Parathyroid adenoma (tissue), 2 donors: ENCODE measurements around the gene PRKACA.
"Not testable (repeated sequence)": the region's sequence is repeated elsewhere in the genome, so short reads cannot be mapped to it uniquely, and the experiment has no call there.

Source experiments
- H2AFZ ChIP-seq: fragments of 300-600 bp; sonication (generic); one replicate; pipeline ENCODE4 v1.7.0; 2017; ENCODE audit warnings: antibody characterized with exemption, mild to moderate bottlenecking
- H3K27ac ChIP-seq: fragments of 300-600 bp; sonication (generic); one replicate; pipeline ENCODE4 v1.7.0; 2017
- H3K27me3 ChIP-seq: fragments of 300-600 bp; sonication (generic); one replicate; pipeline ENCODE4 v1.7.0; 2017; ENCODE audit warnings: low read length; ENCODE audit not compliant: control insufficient read depth, insufficient read depth
- H3K36me3 ChIP-seq: fragments of 300-600 bp; sonication (generic); one replicate; pipeline ENCODE4 v1.7.0; 2017; ENCODE audit warnings: low read length; ENCODE audit not compliant: control insufficient read depth, insufficient read depth
- H3K4me1 ChIP-seq: fragments of 300-600 bp; sonication (generic); one replicate; pipeline ENCODE4 v1.7.0; 2017; ENCODE audit warnings: control low read depth
- H3K4me2 ChIP-seq: fragments of 300-600 bp; sonication (generic); one replicate; pipeline ENCODE4 v1.7.0; 2017; ENCODE audit warnings: low read length
- H3K4me3 ChIP-seq: fragments of 300-600 bp; sonication (generic); one replicate; pipeline ENCODE4 v1.7.0; 2017; ENCODE audit warnings: low read depth, low read length
- H3K79me2 ChIP-seq: fragments of 300-600 bp; sonication (generic); one replicate; pipeline ENCODE4 v1.7.0; 2017; ENCODE audit warnings: control low read depth
- H3K9ac ChIP-seq: fragments of 300-600 bp; sonication (generic); one replicate; pipeline ENCODE4 v1.7.0; 2017; ENCODE audit warnings: mild to moderate bottlenecking
- H3K9me3 ChIP-seq: fragments of 300-600 bp; sonication (generic); one replicate; pipeline ENCODE4 v1.7.0; 2017; ENCODE audit warnings: low read length; ENCODE audit not compliant: control insufficient read depth
- TF ChIP-seq, protein P1 (sequence below): fragments of 300-600 bp; sonication (generic); IDR thresholded peaks from one replicate; pipeline ENCODE4 v1.7.0; 2017; ENCODE audit warnings: antibody characterized with exemption, mild to moderate bottlenecking
- donor health status: primary hyperparathyroidism.

The PRKACA gene

DNA sequence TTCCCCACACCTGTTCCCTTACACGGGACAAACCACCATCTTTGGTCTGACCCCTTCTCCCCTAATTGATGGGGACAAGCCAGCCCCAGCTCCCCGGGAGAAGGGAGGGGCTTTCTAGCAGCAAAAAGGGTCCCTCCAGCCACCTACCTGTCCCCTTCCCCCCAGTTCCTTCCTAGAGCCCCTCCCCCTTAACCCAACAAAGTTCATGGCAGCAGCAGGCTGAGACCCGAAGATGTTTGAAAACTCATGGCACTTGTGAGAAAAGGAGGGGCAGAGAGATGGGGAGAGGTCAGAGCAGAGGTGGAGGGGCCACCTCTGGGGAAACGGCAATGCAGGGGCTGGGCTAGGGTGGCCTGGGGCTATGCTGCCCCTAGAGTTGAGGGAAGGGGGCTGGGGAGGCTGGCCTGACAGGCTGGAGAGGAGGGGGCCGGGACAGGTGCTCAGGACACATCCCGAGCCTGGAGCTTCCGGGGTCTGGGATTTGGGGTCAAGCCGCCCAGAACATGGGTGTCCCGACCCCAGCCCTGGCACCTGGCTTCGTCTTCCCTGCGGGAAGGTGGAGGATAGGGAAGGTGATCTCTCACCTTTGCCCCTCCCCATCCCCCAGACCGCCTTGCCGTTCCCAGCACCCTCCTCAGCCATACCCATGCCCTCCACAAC, 31.3 kb upstream of the PRKACA start:
- no peak overlapping the region for H3K4me2 ChIP-seq
- peak overlapping the region; percentile 68 for H2AFZ ChIP-seq
- H3K9me3 ChIP-seq = no peaks in the 10 kb centered on the region
- H3K27me3 ChIP-seq = no peaks in the 10 kb centered on the region
- H3K4me3 ChIP-seq = no peak overlapping the region
- H3K9ac ChIP-seq = no peak overlapping the region
- H3K4me1 ChIP-seq = peaks cover 12% of the 10 kb centered on the region
- no peaks in the 10 kb centered on the region for H3K79me2 ChIP-seq
- H3K36me3 ChIP-seq = no peaks in the 10 kb centered on the region
- TF ChIP-seq, protein P1, sequence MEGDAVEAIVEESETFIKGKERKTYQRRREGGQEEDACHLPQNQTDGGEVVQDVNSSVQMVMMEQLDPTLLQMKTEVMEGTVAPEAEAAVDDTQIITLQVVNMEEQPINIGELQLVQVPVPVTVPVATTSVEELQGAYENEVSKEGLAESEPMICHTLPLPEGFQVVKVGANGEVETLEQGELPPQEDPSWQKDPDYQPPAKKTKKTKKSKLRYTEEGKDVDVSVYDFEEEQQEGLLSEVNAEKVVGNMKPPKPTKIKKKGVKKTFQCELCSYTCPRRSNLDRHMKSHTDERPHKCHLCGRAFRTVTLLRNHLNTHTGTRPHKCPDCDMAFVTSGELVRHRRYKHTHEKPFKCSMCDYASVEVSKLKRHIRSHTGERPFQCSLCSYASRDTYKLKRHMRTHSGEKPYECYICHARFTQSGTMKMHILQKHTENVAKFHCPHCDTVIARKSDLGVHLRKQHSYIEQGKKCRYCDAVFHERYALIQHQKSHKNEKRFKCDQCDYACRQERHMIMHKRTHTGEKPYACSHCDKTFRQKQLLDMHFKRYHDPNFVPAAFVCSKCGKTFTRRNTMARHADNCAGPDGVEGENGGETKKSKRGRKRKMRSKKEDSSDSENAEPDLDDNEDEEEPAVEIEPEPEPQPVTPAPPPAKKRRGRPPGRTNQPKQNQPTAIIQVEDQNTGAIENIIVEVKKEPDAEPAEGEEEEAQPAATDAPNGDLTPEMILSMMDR = no peak
- H3K27ac ChIP-seq = peak overlapping the region; percentile 47

DNA sequence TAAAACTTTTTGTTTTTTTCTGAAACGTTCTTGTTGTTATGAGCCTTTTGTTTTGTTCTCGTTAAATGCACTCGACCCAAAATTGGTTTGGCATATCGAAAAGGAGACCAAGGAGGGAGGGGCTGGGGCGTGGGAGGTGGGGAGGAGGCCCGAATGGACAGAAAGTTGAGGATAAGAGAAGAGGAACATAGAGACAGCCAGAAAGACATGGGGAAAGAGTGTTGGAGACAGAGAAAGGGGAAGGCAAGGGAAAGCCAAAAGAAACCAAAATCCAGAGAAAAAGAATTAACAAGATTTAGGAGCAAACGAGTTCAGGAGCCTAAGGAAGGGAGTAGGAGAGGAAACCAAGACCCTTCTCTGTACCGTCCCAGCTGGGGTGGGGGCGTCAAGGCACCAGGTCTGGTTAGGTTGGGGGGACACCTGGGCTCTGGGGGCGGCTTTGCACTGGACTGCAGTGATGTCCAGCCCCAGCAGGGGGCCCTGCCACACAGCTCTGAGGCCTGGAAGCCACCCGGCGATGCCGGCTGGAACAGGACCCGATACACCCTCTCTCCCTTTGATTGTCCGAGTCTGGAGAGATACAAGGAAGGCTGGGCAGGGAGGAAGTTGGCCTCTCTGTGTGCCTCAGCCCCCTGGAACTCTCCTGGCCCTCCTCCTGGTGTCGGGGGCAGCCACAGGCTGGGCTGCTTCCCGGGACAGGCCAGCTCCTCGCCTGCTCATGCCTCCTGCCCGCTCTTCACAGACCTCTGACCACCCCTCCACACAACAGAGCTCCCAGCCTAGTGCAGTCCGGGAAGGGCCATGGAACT, 30.4 kb upstream of the PRKACA start:
- peaks cover 12% of the 10 kb centered on the region for H3K4me1 ChIP-seq
- peak overlapping the region; percentile 44 for H3K27ac ChIP-seq
- H3K9me3 ChIP-seq = no peaks in the 10 kb centered on the region
- no peaks in the 10 kb centered on the region for H3K27me3 ChIP-seq
- H3K36me3 ChIP-seq = no peaks in the 10 kb centered on the region
- H3K9ac ChIP-seq = no peak overlapping the region
- H3K4me2 ChIP-seq = no peak overlapping the region
- peak overlapping the region; percentile 68 for H2AFZ ChIP-seq
- H3K79me2 ChIP-seq = no peaks in the 10 kb centered on the region
- TF ChIP-seq, protein P1 = peak; percentile 87
- no peak overlapping the region for H3K4me3 ChIP-seq

DNA sequence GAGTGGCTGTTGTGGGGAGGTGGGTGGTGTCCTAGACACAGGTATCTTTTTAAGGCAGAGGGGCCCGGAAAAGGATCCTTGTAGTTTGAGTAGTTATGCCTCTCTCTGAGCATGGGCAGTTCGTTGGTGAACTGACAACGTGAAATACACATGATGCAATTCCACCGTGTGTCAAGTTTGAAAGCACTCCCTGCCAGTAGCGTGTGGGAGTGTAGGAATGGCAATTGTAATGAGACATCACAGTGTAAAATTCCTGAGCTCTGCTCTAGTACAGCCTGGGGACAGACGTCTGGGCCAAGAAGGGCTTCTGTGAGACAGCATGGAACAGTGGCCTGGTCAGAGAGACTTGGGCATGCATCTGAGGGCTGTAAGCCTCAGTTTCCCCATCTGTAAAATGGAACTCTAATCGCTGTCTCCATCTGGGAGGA, 29.2 kb upstream of the PRKACA start:
- no peaks in the 10 kb centered on the region for H3K36me3 ChIP-seq
- H3K9me3 ChIP-seq = no peaks in the 10 kb centered on the region
- H3K4me2 ChIP-seq = no peak overlapping the region
- H2AFZ ChIP-seq = no peak overlapping the region
- H3K27me3 ChIP-seq = no peaks in the 10 kb centered on the region
- no peak overlapping the region for H3K27ac ChIP-seq
- H3K4me3 ChIP-seq = no peak overlapping the region
- H3K4me1 ChIP-seq = peaks cover 12% of the 10 kb centered on the region
- no peak overlapping the region for H3K9ac ChIP-seq
- TF ChIP-seq, protein P1 = no peak
- H3K79me2 ChIP-seq = no peaks in the 10 kb centered on the region

DNA sequence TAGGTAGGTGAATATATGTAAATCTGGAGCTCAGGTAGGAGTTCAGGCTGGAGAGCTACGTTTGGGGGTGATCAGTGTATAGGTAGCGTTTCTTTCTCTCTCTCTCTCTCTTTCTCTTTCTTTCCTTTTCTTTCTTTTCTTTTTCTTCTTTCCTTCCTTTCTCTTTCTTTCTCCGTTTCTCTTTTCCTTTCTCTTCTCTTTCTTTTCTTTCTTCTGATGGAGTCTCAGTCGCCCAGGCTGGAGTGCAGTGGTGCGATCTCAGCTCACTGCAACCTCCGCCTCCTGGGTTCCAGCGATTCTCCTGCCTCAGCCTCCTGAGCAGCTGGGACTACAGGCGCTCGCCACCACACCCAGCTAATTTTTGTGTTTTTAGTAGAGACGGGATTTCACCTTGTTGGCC, 28.6 kb upstream of the PRKACA start:
- peaks cover 12% of the 10 kb centered on the region for H3K4me1 ChIP-seq
- H3K4me3 ChIP-seq, H3K27me3 ChIP-seq, H3K4me2 ChIP-seq, H3K9me3 ChIP-seq, H2AFZ ChIP-seq, H3K79me2 ChIP-seq, H3K27ac ChIP-seq, H3K9ac ChIP-seq, H3K36me3 ChIP-seq: not testable (repeated sequence)

DNA sequence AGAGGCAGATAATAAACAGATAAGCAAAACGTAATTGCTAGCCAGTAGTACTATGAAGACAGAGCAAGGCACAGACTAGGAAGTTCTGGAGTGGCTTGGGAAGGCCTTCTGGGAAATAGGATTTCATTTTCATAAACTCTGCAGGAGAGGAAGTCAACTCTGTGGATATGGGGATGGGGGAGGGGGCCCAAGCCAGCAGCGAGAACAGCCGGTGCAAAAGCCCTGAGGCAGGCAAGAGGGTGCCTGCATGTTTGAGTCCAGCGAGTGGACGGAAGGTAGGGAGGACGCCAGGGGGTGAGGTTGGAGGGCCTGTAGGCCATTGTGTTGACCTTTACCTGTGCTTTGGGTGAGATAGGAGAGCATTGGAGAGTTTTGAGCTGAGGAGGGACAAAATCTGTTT, 27.8 kb upstream of the PRKACA start:
- no peaks in the 10 kb centered on the region for H3K27me3 ChIP-seq
- H3K4me1 ChIP-seq = peaks cover 12% of the 10 kb centered on the region
- H3K79me2 ChIP-seq = no peaks in the 10 kb centered on the region
- no peak overlapping the region for H3K4me3 ChIP-seq
- no peak overlapping the region for H3K9ac ChIP-seq
- no peaks in the 10 kb centered on the region for H3K36me3 ChIP-seq
- H3K27ac ChIP-seq = no peak overlapping the region
- no peaks in the 10 kb centered on the region for H3K9me3 ChIP-seq
- no peak overlapping the region for H3K4me2 ChIP-seq
- TF ChIP-seq, protein P1 = no peak
- no peak overlapping the region for H2AFZ ChIP-seq
